SW480 (cell line): ENCODE measurements around the gene SHISA6.

Experiments used
- DNase-seq: peaks from one replicate; pipeline ENCODE4 v3.0.0-alpha.2; 2016; ENCODE audit warnings: low spot score

The SHISA6 gene

GRCh38 chr17:11353601-11354000, 112.6 kb downstream of the SHISA6 start:
- no peak for DNase-seq

GRCh38 chr17:11356371-11356770, 115.4 kb downstream of the SHISA6 start:
- no peak for DNase-seq

- DNase-seq, result no peak
These were observed 122.6 kb downstream of the SHISA6 start for GRCh38 chr17:11363565-11364117.

- DNase-seq, result no peak
These were observed 125.3 kb downstream of the SHISA6 start for GRCh38 chr17:11366272-11366850.

GRCh38 chr17:11369575-11369974, 128.6 kb downstream of the SHISA6 start:
- no peak for DNase-seq

GRCh38 chr17:11372692-11373091, 131.7 kb downstream of the SHISA6 start:
- no peak for DNase-seq

GRCh38 chr17:11378506-11378905, 137.5 kb downstream of the SHISA6 start:
- peak; percentile 75 for DNase-seq

- no peak for DNase-seq
These were observed 139.7 kb downstream of the SHISA6 start for GRCh38 chr17:11380761-11381160.

GRCh38 chr17:11383157-11383556, 142.1 kb downstream of the SHISA6 start:
- no peak for DNase-seq

- no peak for DNase-seq
These were observed 143.1 kb downstream of the SHISA6 start for GRCh38 chr17:11384131-11384530.

- DNase-seq, result no peak
These were observed 146.6 kb downstream of the SHISA6 start for GRCh38 chr17:11387610-11388009.

GRCh38 chr17:11388054-11388453, 147.0 kb downstream of the SHISA6 start:
- DNase-seq, result no peak

GRCh38 chr17:11389583-11389982, 148.6 kb downstream of the SHISA6 start:
- no peak for DNase-seq

GRCh38 chr17:11391134-11391533, 150.1 kb downstream of the SHISA6 start:
- DNase-seq, result no peak

GRCh38 chr17:11404431-11405276, 163.6 kb downstream of the SHISA6 start:
- peak; percentile 45 for DNase-seq

- no peak for DNase-seq
These were observed 165.7 kb downstream of the SHISA6 start for GRCh38 chr17:11406716-11407115.

GRCh38 chr17:11412654-11413053, 171.6 kb downstream of the SHISA6 start:
- no peak for DNase-seq

- DNase-seq, result no peak
These were observed 177.3 kb downstream of the SHISA6 start for GRCh38 chr17:11418342-11418741.

GRCh38 chr17:11430751-11431150, 189.7 kb downstream of the SHISA6 start:
- no peak for DNase-seq

GRCh38 chr17:11438673-11439072, 197.7 kb downstream of the SHISA6 start:
- DNase-seq, result no peak

GRCh38 chr17:11441004-11441403, 200.0 kb downstream of the SHISA6 start:
- no peak for DNase-seq

GRCh38 chr17:11446316-11446715, 205.3 kb downstream of the SHISA6 start:
- no peak for DNase-seq

- no peak for DNase-seq
These were observed 213.1 kb downstream of the SHISA6 start for GRCh38 chr17:11454096-11454495.
